Kidney (tissue), 14 donors: ENCODE data around the gene PHTF2. TPM values are rescaled to one million over a fixed set of nuclear protein-coding genes. Genes with fewer than 3 reads are reported as not detected.

ENCODE experiments used
- DNase-seq, 5 donors: peaks; one replicate each; pipeline ENCODE4 v3.0.0-alpha.2; 2013 to 2020
- FAIRE-seq: peaks from 2 replicates; lab custom pipeline; 2012; peaks lifted over from hg19 to GRCh38; lab: Jason Lieb, UNC
- H3K27ac ChIP-seq, 2 donors: one replicate each; pipeline ENCODE4 v1.7.0; 2013; ENCODE audit warnings: low read depth in 2 of 2, low read length in 2 of 2, inconsistent platforms in 1 of 2
- H3K27me3 ChIP-seq: one replicate; pipeline ENCODE4 v1.7.1; 2013; ENCODE audit warnings: low read length, inconsistent platforms; ENCODE audit not compliant: control insufficient read depth, insufficient read depth
- H3K36me3 ChIP-seq, 3 donors: one replicate each; pipeline versions ENCODE4 v1.7.0 to v1.7.1; 2013; ENCODE audit warnings: low read length in 3 of 3, control low read depth in 1 of 3, inconsistent platforms in 1 of 3; ENCODE audit not compliant: insufficient read depth in 3 of 3, control insufficient read depth in 2 of 3
- H3K4me1 ChIP-seq, 3 donors: one replicate each; pipeline versions ENCODE4 v1.7.0 to v1.7.1; 2013; ENCODE audit warnings: low read length in 3 of 3, inconsistent platforms in 1 of 3, low read depth in 1 of 3; ENCODE audit not compliant: control insufficient read depth in 2 of 3, insufficient read depth in 2 of 3
- H3K4me3 ChIP-seq, 3 donors: one replicate each; pipeline versions ENCODE4 v1.7.0 to v1.8.1; 2013; ENCODE audit warnings: low read length in 3 of 3, control low read depth in 1 of 3, inconsistent platforms in 1 of 3
- H3K9ac ChIP-seq, 3 donors: one replicate each; pipeline versions ENCODE4 v1.7.0 to v1.7.1; 2013; ENCODE audit warnings: low read length in 3 of 3, control low read depth in 1 of 3, inconsistent platforms in 1 of 3
- H3K9me3 ChIP-seq, 3 donors: one replicate each; pipeline versions ENCODE4 v1.7.0 to v1.7.1; 2013; ENCODE audit warnings: low read length in 3 of 3, control low read depth in 1 of 3, inconsistent platforms in 1 of 3; ENCODE audit not compliant: control insufficient read depth in 2 of 3, insufficient read depth in 1 of 3
- CTCF ChIP-seq: IDR thresholded peaks from 3 replicates; pipeline ENCODE4 v1.5.1; 2012; ENCODE audit warnings: mild to moderate bottlenecking, moderate library complexity, borderline replicate concordance; ENCODE audit not compliant: insufficient read depth; ENCODE audit errors: extremely low read depth
- intact Hi-C: fragments of 100-400 bp; cut with DNase I; formaldehyde crosslinking; loops from one replicate; pipeline ENCODE4 v1.11.1; 2022
- polyA plus RNA-seq: library from polyadenylated mRNA; stranded (reverse); fragments of 350-450 nt; fragmentation: Illumina TruSeq; extraction: RNeasy Lipid Tissue Mini Kit (QIAGEN cat#74804); gene quantifications from one replicate; pipeline ENCODE4 v1.2.3, GENCODE V29; 2014; ENCODE audit warnings: low read depth, low replicate concordance; ENCODE audit not compliant: insufficient read depth
- total RNA-seq: library from RNA; stranded (reverse); fragmentation: NEBNext Ultra II Directional; extraction: Animal tissue kit (Norgen Biotek cat#: 25700); gene quantifications from one replicate; pipeline ENCODE4 v1.2.1, GENCODE V29; 2021
- donor health status: control.
- donor health status: control.
- donor health status: control.
- donor health status: control.
- donor health status: control.
- donor health status: DM: yes; HTN: yes; CAD: no.
- donor health status: Normal renal cell carcinoma (clear cell type).

Gene PHTF2
- total and polyA plus RNA-seq, 2 donors from 2014 or later: 6.0 to 13.8 TPM

- TF ChIP-seq CTCF: no peak
- H3K9ac ChIP-seq: no peak overlapping the region
- DNase-seq: no peak
- no peaks in the 10 kb centered on the region for H3K27me3 ChIP-seq
- no peak overlapping the region for H3K27ac ChIP-seq
- intact Hi-C loops: no loop called here
- FAIRE-seq: no peak
- H3K9me3 ChIP-seq: peaks cover 0 to 18% (median 0%) of the 10 kb centered on the region in 3 donors
- H3K4me1 ChIP-seq: no peaks in the 10 kb centered on the region
- H3K4me3 ChIP-seq: no peak overlapping the region
- no peaks in the 10 kb centered on the region for H3K36me3 ChIP-seq
Measured at GRCh38 chr7:77808517-77808916, 9.9 kb downstream of the PHTF2 start.

GRCh38 chr7:77811516-77812289, 13.1 kb downstream of the PHTF2 start:
- Histone ChIP-seq H3K9me3 (peaks cover 0 to 7% (median 0%) of the 10 kb centered on the region in 3 donors), H3K4me1 (no peaks in the 10 kb centered on the region), H3K36me3 (peaks cover 0 to 2% (median 0%) of the 10 kb centered on the region in 3 donors), H3K27ac (no peak overlapping the region), H3K27me3 (no peaks in the 10 kb centered on the region), H3K4me3 (no peak overlapping the region), H3K9ac (no peak overlapping the region)
- FAIRE-seq (no peak), DNase-seq (peak in 1 of 5 donors; percentile 16)
- intact Hi-C loops: no loop called here
- TF ChIP-seq CTCF: no peak

- no peak overlapping the region for H3K4me3 ChIP-seq
- H3K36me3 ChIP-seq: peaks cover 0 to 3% (median 0%) of the 10 kb centered on the region in 3 donors
- no peaks in the 10 kb centered on the region for H3K4me1 ChIP-seq
- no peak for FAIRE-seq
- intact Hi-C loops: no loop called here
- no peak overlapping the region for H3K9ac ChIP-seq
- no peak for TF ChIP-seq CTCF
- peaks cover 0 to 2% (median 0%) of the 10 kb centered on the region in 3 donors for H3K9me3 ChIP-seq
- no peak for DNase-seq
- H3K27me3 ChIP-seq: no peaks in the 10 kb centered on the region
- no peak overlapping the region for H3K27ac ChIP-seq
Measured at GRCh38 chr7:77812290-77812685, 13.7 kb downstream of the PHTF2 start.
